NCI-H82 (cell line): ENCODE results near the gene LRWD1.
A peak's percentile ranks its signal among the peaks of the same experiment; 100 is the strongest.
"Not testable (repeated sequence)": the region's sequence is repeated elsewhere in the genome, so short reads cannot be mapped to it uniquely, and the experiment has no call there.

Experiments
- DNase-seq: peaks from one replicate; lab custom pipeline; 2025; lab: John Stamatoyannopoulos, UW

Gene LRWD1

GRCh38 chr7:102444961-102445673, 19.7 kb upstream of the LRWD1 start:
- peak; percentile 14 for DNase-seq

DNA sequence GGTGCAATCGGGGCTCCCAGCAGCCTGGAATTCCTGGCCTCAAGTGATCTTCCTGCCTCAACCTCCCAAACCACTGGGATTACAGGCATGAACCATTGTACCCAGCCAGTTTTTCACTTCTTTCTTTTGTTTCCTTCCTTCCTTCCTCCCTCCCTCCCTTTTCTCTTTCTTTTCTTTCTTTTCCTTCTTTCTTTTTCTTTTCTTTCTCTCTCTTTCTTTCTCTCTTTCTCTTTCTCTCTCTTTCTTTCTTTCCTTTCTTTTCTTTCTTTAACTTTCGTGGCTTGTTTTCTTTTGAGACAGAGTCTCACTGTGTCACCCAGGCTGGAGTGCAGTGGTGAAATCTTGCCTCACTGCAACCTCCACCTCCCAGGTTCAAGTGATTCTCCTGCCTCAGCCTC, 19.1 kb upstream of the LRWD1 start:
- no peak for DNase-seq

- no peak for DNase-seq
These were observed 18.2 kb upstream of the LRWD1 start for GRCh38 chr7:102446387-102447156.

GRCh38 chr7:102447311-102447710, 17.5 kb upstream of the LRWD1 start:
- DNase-seq, result no peak

- no peak for DNase-seq
These were observed 15.6 kb upstream of the LRWD1 start for GRCh38 chr7:102449136-102449535.

GRCh38 chr7:102450242-102450641, 14.5 kb upstream of the LRWD1 start:
- DNase-seq, result peak; percentile 26

DNA sequence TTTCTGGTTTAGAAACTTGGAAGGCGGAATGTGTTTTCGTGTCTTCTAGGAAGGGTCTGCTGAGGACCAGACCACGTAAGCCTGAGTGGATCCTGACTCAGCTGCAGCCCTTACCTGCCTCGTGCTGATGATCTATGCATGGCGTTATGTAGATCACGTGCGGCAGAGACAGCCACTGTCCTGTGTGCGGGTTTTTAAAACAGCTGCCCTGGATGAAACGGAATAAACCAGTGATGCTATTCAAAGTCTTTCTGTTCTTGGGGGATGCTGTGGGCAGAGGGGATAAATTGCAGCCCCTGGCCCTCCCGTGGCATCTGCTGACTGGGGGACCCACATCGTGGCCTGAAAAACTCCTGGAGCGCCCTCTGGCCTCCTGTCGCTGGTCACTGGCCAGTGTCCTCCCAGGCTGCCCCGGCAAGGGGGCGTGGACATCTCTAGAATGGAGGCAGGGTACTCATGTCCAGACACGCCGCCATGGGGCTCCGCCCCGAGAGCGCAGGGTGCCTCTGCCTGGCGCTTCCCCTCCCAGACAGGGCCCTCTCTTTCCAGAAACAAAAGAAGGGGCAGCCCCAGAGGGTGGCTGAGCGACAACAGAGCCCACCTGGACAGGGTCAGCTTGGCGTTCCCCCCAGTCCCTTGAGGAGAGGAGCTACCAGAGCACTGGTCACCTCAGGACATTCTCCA, 13.3 kb upstream of the LRWD1 start:
- DNase-seq, result peak; percentile 26

GRCh38 chr7:102452451-102452850, 12.3 kb upstream of the LRWD1 start:
- DNase-seq, result no peak

- DNase-seq, result no peak
These were observed 11.5 kb upstream of the LRWD1 start for GRCh38 chr7:102453319-102453718.

- DNase-seq, result no peak
These were observed 10.3 kb upstream of the LRWD1 start for GRCh38 chr7:102454468-102454867.

DNA sequence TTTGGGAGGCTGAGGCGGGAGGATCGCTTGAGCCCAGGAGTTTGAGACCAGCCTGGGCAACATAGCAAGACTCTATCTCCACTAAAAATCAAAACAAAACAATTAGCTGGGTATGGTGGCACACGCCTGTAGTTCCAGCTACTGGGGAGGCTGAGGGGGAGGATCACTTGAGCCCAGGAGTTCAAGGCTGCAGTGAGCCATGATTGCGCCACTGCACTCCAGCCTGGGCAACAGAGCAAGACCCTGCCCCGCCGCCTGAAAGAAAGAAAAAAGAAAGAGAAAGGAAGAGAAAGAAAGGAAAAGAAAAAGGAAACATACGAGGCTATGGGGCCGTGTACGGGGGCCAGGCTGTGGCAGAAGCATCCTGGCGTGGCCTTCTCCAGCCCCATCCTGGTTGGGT, 9.9 kb upstream of the LRWD1 start:
- not testable (repeated sequence) for DNase-seq

GRCh38 chr7:102455596-102455995, 9.2 kb upstream of the LRWD1 start:
- no peak for DNase-seq

DNA sequence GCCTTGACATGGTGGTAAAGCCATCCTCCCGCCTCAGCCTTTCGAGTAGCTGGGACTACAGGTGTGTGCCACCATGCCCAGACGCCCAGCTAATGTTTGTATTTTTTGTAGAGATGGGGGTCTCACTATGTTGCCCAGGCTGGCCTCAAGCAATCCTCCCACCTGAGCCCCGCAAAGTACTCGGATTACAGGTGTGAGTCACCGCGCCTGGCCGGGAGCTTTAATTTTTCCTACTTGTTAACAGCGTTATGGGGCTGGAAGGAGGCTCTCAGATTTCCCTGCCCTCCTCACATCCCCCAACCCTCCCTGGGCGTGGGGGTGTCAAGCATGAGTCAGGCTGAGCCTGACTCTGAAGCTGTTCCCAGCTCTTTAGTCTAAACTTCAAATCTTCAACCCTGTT, 8.5 kb upstream of the LRWD1 start:
- no peak for DNase-seq

DNA sequence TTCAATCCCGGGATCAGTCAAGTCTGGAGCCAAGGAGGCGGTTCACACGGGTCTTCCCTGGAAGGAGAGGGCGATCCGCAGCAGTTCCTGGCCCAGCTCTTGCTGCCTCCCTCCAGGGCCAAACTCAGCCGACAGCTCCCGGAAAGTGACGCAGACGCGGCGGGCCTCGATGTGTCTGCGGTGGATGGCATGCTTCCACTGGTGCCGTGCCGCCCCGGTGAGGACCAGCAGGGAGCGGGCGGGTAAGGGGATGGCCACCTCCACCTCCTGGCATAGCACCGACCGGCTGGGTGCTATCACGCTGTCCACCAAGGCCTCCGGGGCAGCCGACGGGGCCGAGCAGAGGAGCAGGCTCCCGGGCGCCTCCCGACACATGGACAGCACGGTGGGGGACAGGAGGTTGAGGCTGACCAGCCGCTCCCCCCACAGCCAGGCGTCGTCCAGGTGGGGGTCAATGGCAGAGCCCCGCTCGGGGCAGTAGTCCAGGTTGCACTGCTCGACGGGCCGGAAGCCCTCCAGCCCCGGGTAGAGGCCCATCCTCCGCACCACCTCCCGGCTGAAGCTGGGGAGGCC, 7.3 kb upstream of the LRWD1 start:
- no peak for DNase-seq

- no peak for DNase-seq
These were observed 5.5 kb upstream of the LRWD1 start for GRCh38 chr7:102459221-102459844.

- DNase-seq, result no peak
These were observed 4.3 kb upstream of the LRWD1 start for GRCh38 chr7:102460467-102460866.

GRCh38 chr7:102463841-102464576, 775 bp upstream of the LRWD1 start:
- DNase-seq, result peak; percentile 48

GRCh38 chr7:102466097-102466496, 1.3 kb downstream of the LRWD1 start:
- DNase-seq, result no peak

DNA sequence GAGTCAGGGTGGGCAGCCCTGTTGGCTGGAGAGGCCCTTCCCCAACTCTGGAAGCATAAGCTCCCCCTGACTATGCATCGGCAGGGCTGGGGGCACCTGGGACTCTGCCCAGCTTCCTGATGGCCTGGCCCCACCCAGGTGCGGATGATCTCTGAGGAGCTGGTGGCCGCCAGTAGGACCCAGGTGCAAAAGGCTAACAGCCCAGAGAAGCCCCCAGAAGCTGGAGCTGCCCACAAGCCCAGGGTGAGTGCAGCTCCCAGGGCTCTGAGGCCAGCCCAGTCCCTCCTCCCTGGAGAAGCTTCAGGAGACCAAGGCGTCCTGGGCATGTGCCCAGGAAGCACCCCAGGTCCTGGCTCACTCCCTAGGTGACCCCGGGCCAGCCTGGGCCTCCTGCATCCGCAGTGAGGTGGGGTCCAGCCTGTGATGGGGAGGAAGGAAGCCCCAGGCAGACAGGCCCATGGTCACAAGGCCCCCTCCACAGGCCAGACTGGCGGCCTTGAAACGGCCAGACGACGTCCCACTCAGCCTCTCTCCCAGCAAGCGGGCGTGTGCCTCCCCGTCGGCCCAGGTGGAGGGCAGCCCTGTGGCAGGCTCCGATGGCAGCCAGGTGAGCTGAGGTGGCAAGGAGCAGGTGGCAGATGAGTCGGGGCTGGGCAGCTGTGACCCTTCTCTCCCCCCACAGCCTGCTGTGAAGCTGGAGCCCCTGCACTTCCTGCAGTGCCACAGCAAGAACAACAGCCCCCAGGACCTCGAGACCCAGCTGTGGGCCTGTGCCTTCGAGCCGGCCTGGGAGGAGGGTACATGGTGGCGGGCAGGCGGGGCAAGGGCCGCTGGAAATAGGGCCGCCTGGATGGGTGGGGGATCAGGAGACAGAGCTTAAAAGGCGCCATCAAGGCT, 3.0 kb downstream of the LRWD1 start:
- no peak for DNase-seq
